Measurements from ENCODE around the gene SFT2D3.

DNA sequence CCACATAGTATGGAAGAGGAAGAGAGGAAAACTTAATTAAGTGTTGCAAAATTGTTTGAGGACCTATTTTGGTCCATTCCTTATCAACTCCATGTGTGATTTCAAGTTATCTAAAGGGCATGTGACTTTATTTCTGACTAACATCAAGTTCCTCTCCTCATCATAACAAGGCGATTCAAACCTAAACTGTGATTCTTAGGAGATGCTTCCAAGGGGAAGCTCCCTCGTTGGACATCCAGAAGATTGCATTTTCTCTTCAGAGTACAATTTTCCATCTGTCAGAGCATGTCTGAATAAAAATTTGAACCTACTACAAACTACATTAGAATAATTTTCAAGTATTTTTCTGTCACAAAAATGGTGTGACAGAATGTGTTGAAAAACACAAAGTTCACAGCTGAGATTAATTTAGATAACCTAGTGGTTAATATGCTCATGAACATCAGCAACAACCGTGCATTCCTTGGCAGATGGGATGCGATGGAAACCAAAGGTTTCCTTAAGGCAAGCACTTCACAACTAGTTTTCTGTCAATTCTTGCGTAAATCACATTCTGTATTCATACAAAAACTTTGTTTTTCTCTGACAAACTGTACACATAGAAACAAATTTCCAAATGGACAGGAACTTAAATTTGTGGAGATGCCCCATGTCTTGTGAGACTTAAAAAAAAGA lies 4.2 kb downstream of the SFT2D3 start:
- TF ChIP-seq, protein P1, sequence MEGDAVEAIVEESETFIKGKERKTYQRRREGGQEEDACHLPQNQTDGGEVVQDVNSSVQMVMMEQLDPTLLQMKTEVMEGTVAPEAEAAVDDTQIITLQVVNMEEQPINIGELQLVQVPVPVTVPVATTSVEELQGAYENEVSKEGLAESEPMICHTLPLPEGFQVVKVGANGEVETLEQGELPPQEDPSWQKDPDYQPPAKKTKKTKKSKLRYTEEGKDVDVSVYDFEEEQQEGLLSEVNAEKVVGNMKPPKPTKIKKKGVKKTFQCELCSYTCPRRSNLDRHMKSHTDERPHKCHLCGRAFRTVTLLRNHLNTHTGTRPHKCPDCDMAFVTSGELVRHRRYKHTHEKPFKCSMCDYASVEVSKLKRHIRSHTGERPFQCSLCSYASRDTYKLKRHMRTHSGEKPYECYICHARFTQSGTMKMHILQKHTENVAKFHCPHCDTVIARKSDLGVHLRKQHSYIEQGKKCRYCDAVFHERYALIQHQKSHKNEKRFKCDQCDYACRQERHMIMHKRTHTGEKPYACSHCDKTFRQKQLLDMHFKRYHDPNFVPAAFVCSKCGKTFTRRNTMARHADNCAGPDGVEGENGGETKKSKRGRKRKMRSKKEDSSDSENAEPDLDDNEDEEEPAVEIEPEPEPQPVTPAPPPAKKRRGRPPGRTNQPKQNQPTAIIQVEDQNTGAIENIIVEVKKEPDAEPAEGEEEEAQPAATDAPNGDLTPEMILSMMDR (IDR thresholded peaks at IDR 0.05): no peak
- TF ChIP-seq, protein P2, sequence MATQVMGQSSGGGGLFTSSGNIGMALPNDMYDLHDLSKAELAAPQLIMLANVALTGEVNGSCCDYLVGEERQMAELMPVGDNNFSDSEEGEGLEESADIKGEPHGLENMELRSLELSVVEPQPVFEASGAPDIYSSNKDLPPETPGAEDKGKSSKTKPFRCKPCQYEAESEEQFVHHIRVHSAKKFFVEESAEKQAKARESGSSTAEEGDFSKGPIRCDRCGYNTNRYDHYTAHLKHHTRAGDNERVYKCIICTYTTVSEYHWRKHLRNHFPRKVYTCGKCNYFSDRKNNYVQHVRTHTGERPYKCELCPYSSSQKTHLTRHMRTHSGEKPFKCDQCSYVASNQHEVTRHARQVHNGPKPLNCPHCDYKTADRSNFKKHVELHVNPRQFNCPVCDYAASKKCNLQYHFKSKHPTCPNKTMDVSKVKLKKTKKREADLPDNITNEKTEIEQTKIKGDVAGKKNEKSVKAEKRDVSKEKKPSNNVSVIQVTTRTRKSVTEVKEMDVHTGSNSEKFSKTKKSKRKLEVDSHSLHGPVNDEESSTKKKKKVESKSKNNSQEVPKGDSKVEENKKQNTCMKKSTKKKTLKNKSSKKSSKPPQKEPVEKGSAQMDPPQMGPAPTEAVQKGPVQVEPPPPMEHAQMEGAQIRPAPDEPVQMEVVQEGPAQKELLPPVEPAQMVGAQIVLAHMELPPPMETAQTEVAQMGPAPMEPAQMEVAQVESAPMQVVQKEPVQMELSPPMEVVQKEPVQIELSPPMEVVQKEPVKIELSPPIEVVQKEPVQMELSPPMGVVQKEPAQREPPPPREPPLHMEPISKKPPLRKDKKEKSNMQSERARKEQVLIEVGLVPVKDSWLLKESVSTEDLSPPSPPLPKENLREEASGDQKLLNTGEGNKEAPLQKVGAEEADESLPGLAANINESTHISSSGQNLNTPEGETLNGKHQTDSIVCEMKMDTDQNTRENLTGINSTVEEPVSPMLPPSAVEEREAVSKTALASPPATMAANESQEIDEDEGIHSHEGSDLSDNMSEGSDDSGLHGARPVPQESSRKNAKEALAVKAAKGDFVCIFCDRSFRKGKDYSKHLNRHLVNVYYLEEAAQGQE (IDR thresholded peaks at IDR 0.05; ENCODE audit: insufficient read depth in 1 of 2, low read depth in 2 of 2, low read length in 1 of 2): no peak
- TF ChIP-seq TCF7L2 (IDR thresholded peaks at IDR 0.05; ENCODE audit: low read depth, low read length): no peak
- no peak for TF ChIP-seq POLR2AphosphoS5 (IDR thresholded peaks at IDR 0.05; ENCODE audit: low read depth, low read length)
